H1 (cell line): ENCODE results near the gene CYSLTR1. TPM values are rescaled to one million over a fixed set of nuclear protein-coding genes. Genes with fewer than 3 reads are reported as not detected.

ENCODE experiments used
- CTCF ChIA-PET: fragments of 300-600 bp; sonication (Branson Sonifier 250); formaldehyde crosslinking; loops from one replicate; lab custom pipeline; 2021; ENCODE audit not compliant: partially characterized antibody; lab: Charles Lee
- POLR2A ChIA-PET: fragments of 300-600 bp; sonication (Branson Sonifier 250); formaldehyde crosslinking; loops from one replicate; lab custom pipeline; 2021; ENCODE audit warnings: inconsistent platforms; ENCODE audit not compliant: partially characterized antibody; lab: Charles Lee
- DNase-seq, 2 experiments: peaks; one replicate each; pipeline versions ENCODE4 v3.0.0 to v3.0.0-alpha.2; 2010 to 2022; ENCODE audit warnings: low spot score in 2 of 2, low read depth in 1 of 2, mixed read lengths in 1 of 2
- FAIRE-seq: peaks from 2 replicates; lab custom pipeline; 2011; peaks lifted over from hg19 to GRCh38; lab: Jason Lieb, UNC
- H2AFZ ChIP-seq: 2 replicates; pipeline ENCODE4 v1.8.1; 2012; ENCODE audit warnings: low read length, inconsistent platforms
- H2AK5ac ChIP-seq: 2 replicates; pipeline ENCODE4 v1.6.1; 2013; ENCODE audit warnings: low read depth, low read length
- H2BK120ac ChIP-seq: replicated peaks from 2 replicates; pipeline ENCODE3; 2013; ENCODE audit warnings: low read depth, low read length, inconsistent platforms
- H2BK12ac ChIP-seq: 2 replicates; pipeline ENCODE4 v1.6.1; 2013; ENCODE audit warnings: low read depth, low read length
- H2BK15ac ChIP-seq: 2 replicates; pipeline ENCODE4 v1.6.1; 2013; ENCODE audit warnings: low read length
- H2BK20ac ChIP-seq: 2 replicates; pipeline ENCODE4 v1.6.1; 2013; ENCODE audit warnings: low read length
- H2BK5ac ChIP-seq: 2 replicates; pipeline ENCODE4 v1.6.1; 2013; ENCODE audit warnings: low read depth, low read length
- H3K14ac ChIP-seq: 2 replicates; pipeline ENCODE4 v1.6.1; 2013; ENCODE audit warnings: inconsistent platforms; ENCODE audit not compliant: insufficient read length
- H3K18ac ChIP-seq: 2 replicates; pipeline ENCODE4 v1.6.1; 2013; ENCODE audit warnings: low read length; ENCODE audit errors: extremely low read depth
- H3K23ac ChIP-seq: 2 replicates; pipeline ENCODE4 v1.6.1; 2013; ENCODE audit warnings: inconsistent platforms; ENCODE audit not compliant: insufficient read length
- H3K23me2 ChIP-seq: 2 replicates; pipeline ENCODE4 v1.6.1; 2013; ENCODE audit warnings: low read depth, low read length
- H3K27ac ChIP-seq: 2 replicates; pipeline ENCODE4 v1.6.1; 2011; ENCODE audit warnings: low read depth, low read length, inconsistent platforms
- H3K27me3 ChIP-seq, 4 experiments: replicated peaks in 1 of 4; 1 replicate in 1 of 4; 2 replicates in 3 of 4; pipeline versions ENCODE4 v1.6.1 to v1.8.1; 2011 to 2013; ENCODE audit warnings: low read length in 3 of 4, mild to moderate bottlenecking in 3 of 4, inconsistent platforms in 2 of 4, mixed read lengths in 2 of 4, moderate library complexity in 1 of 4; ENCODE audit not compliant: control insufficient read depth in 3 of 4, insufficient read depth in 3 of 4; ENCODE audit errors: extremely low read depth in 1 of 4
- H3K36me3 ChIP-seq, 4 experiments: 2 replicates each; pipeline versions ENCODE4 v1.6.1 to v1.8.1; 2011 to 2013; ENCODE audit warnings: mild to moderate bottlenecking in 4 of 4, low read length in 3 of 4, moderate library complexity in 2 of 4, control low read depth in 1 of 4, inconsistent platforms in 1 of 4; ENCODE audit not compliant: insufficient read depth in 4 of 4, control insufficient read depth in 2 of 4
- H3K4ac ChIP-seq: replicated peaks from 2 replicates; pipeline ENCODE3; 2013; ENCODE audit warnings: low read length, low read depth, mixed read lengths, inconsistent platforms; ENCODE audit not compliant: insufficient read length
- H3K4me1 ChIP-seq, 4 experiments: replicated peaks in 1 of 4; 1 replicate in 1 of 4; 2 replicates in 3 of 4; pipeline versions ENCODE4 v1.6.1 to v1.8.1; 2011 to 2013; ENCODE audit warnings: low read length in 3 of 4, inconsistent platforms in 2 of 4, mixed read lengths in 1 of 4; ENCODE audit not compliant: insufficient read depth in 4 of 4, control insufficient read depth in 3 of 4
- H3K4me2 ChIP-seq, 2 experiments: 2 replicates each; pipeline versions ENCODE4 v1.6.1 to v1.8.1; 2011 to 2013; ENCODE audit warnings: low read depth in 2 of 2, low read length in 2 of 2, control low read depth in 1 of 2, inconsistent platforms in 1 of 2, mild to moderate bottlenecking in 1 of 2; ENCODE audit not compliant: insufficient read depth in 1 of 2
- H3K4me3 ChIP-seq, 4 experiments: fragments of 200-600, 300-600 bp in 1 of 4; sonication (generic), shearing (Covaris generic), sonication (Bioruptor Twin) in 1 of 4; 2 replicates each; pipeline versions ENCODE4 v1.5.1 to v1.8.1; 2011 to 2016; ENCODE audit warnings: low read length in 4 of 4, low read depth in 3 of 4, control low read depth in 2 of 4, inconsistent platforms in 2 of 4, mild to moderate bottlenecking in 2 of 4, mixed read lengths in 1 of 4, moderate library complexity in 1 of 4; ENCODE audit not compliant: insufficient read depth in 2 of 4; ENCODE audit errors: extremely low read depth in 1 of 4
- H3K56ac ChIP-seq: replicated peaks from 2 replicates; pipeline ENCODE3; 2013; ENCODE audit warnings: low read depth, mild to moderate bottlenecking, mixed read lengths, low read length, inconsistent platforms; ENCODE audit not compliant: insufficient read length
- H3K79me1 ChIP-seq: 2 replicates; pipeline ENCODE4 v1.6.1; 2013; ENCODE audit warnings: low read depth, low read length, control low read depth
- H3K79me2 ChIP-seq, 2 experiments: 2 replicates each; pipeline versions ENCODE4 v1.6.1 to v1.8.1; 2012 to 2013; ENCODE audit warnings: low read length in 2 of 2, mild to moderate bottlenecking in 2 of 2, inconsistent platforms in 1 of 2; ENCODE audit not compliant: insufficient read depth in 2 of 2, control insufficient read depth in 1 of 2
- H3K9ac ChIP-seq, 4 experiments: replicated peaks in 1 of 4; 1 replicate in 1 of 4; 2 replicates in 3 of 4; pipeline versions ENCODE4 v1.6.1 to v1.8.1; 2011 to 2013; ENCODE audit warnings: low read depth in 3 of 4, low read length in 3 of 4, control low read depth in 2 of 4, mild to moderate bottlenecking in 2 of 4, moderate library complexity in 2 of 4, inconsistent platforms in 1 of 4; ENCODE audit errors: extremely low read depth in 1 of 4
- H3K9me3 ChIP-seq, 2 experiments: 2 replicates each; pipeline versions ENCODE4 v1.6.1 to v1.8.1; 2012 to 2013; ENCODE audit warnings: mild to moderate bottlenecking in 2 of 2, moderate library complexity in 2 of 2, control low read depth in 1 of 2, inconsistent platforms in 1 of 2, low read depth in 1 of 2, low read length in 1 of 2, mixed read lengths in 1 of 2; ENCODE audit not compliant: insufficient read depth in 2 of 2
- H4K20me1 ChIP-seq, 2 experiments: replicated peaks in 1 of 2; 2 replicates each; pipeline versions ENCODE3 to v1.8.1; 2011 to 2013; ENCODE audit warnings: inconsistent platforms in 2 of 2, low read length in 2 of 2, mild to moderate bottlenecking in 1 of 2; ENCODE audit not compliant: insufficient read depth in 2 of 2, control insufficient read depth in 1 of 2
- H4K5ac ChIP-seq: 2 replicates; pipeline ENCODE4 v1.6.1; 2013; ENCODE audit warnings: low read length, low read depth, mixed read lengths, inconsistent platforms; ENCODE audit not compliant: insufficient read length
- H4K8ac ChIP-seq: 2 replicates; pipeline ENCODE4 v1.8.0; 2013; ENCODE audit warnings: mild to moderate bottlenecking, moderate library complexity, low read length, inconsistent platforms; ENCODE audit not compliant: insufficient read depth; ENCODE audit errors: extremely low read depth
- H4K91ac ChIP-seq: replicated peaks from 2 replicates; pipeline ENCODE3; 2013; ENCODE audit warnings: low read length, mixed read lengths, inconsistent platforms; ENCODE audit not compliant: insufficient read length
- BACH1 ChIP-seq: IDR thresholded peaks from 2 replicates; pipeline ENCODE4 v1.6.1; 2012; ENCODE audit warnings: low read length, improper control_type of control experiment
- CBX5 ChIP-seq: fragments of 300-800, 300-1000 bp; sonication (generic); IDR thresholded peaks from 2 replicates; pipeline ENCODE4 v1.7.1; 2016; ENCODE audit warnings: antibody characterized with exemption, low read length, low read depth
- CHD2 ChIP-seq: IDR thresholded peaks from 2 replicates; pipeline ENCODE4 v1.6.1; 2012; ENCODE audit warnings: low read length, improper control_type of control experiment
- CREB1 ChIP-seq: IDR thresholded peaks from 2 replicates; pipeline ENCODE4 v1.6.1; 2012; ENCODE audit warnings: inconsistent platforms
- EZH2 ChIP-seq: fragments of 200-600 bp; sonication (generic); IDR thresholded peaks from 2 replicates; pipeline ENCODE4 v1.7.1; 2012; ENCODE audit warnings: low read depth, mild to moderate bottlenecking, moderate library complexity, low read length, inconsistent platforms; ENCODE audit not compliant: severe bottlenecking
- JUN ChIP-seq: IDR thresholded peaks from 2 replicates; pipeline ENCODE4 v1.6.1; 2011; ENCODE audit warnings: low read depth, mild to moderate bottlenecking, improper control_type of control experiment, low read length
- MAFK ChIP-seq: IDR thresholded peaks from 2 replicates; pipeline ENCODE4 v1.6.1; 2012; ENCODE audit warnings: low read depth, mild to moderate bottlenecking, improper control_type of control experiment, low read length
- PHF8 ChIP-seq: fragments of 200-600 bp; sonication (generic); conservative IDR thresholded peaks from 2 replicates; pipeline ENCODE4 v1.7.1; 2012; ENCODE audit warnings: low read depth, mild to moderate bottlenecking, inconsistent platforms, low read length, moderate library complexity
- POLR2AphosphoS5 ChIP-seq: IDR thresholded peaks from 2 replicates; pipeline ENCODE4 v1.6.1; 2011; ENCODE audit warnings: low read depth, low read length
- RAD21 ChIP-seq, 2 experiments: IDR thresholded peaks in 1 of 2; conservative IDR thresholded peaks in 1 of 2; 2 replicates each; pipeline ENCODE4 v1.6.1; 2011; ENCODE audit warnings: low read depth in 2 of 2, low read length in 2 of 2, improper control_type of control experiment in 1 of 2, inconsistent platforms in 1 of 2, mild to moderate bottlenecking in 1 of 2, moderate library complexity in 1 of 2
- SIRT6 ChIP-seq: IDR thresholded peaks from one replicate; pipeline ENCODE4 v1.7.1; 2012; ENCODE audit warnings: low read length, inconsistent platforms
- SP4 ChIP-seq: IDR thresholded peaks from 2 replicates; pipeline ENCODE4 v1.6.1; 2012; ENCODE audit warnings: low read length, inconsistent platforms
- SUZ12 ChIP-seq: fragments of 200-600 bp; sonication (generic); IDR thresholded peaks from 2 replicates; pipeline ENCODE4 v1.6.1; 2012; ENCODE audit warnings: mild to moderate bottlenecking, inconsistent platforms, low read length, moderate library complexity, mixed read lengths
- TAF1 ChIP-seq: IDR thresholded peaks from 2 replicates; pipeline ENCODE4 v1.6.1; 2011; ENCODE audit warnings: mild to moderate bottlenecking, low read depth, low read length
- ZNF274 ChIP-seq: IDR thresholded peaks from 2 replicates; pipeline ENCODE4 v1.7.0; 2012; ENCODE audit warnings: low read length, borderline replicate concordance; ENCODE audit errors: extremely low read depth
- polyA plus RNA-seq, 7 experiments: library from polyadenylated mRNA; depleted of rRNA in 3 of 7; stranded (reverse) in 5 of 7; unstranded in 2 of 7; fragments of >200 nt in 5 of 7; fragments of 200-250 nt in 2 of 7; gene quantifications; 1 replicate in 5 of 7; 2 replicates in 1 of 7; 4 replicates in 1 of 7; pipeline versions ENCODE4 v1.2.1 to v1.2.3, GENCODE V29; 2011 to 2013; ENCODE audit warnings: missing spikeins in 2 of 7, mixed read lengths in 2 of 7
- total RNA-seq: library from RNA; stranded (reverse); fragmentation: NEBNext Ultra II Directional; extraction: Animal tissue kit (Norgen Biotek cat#: 25700); gene quantifications from 2 replicates; pipeline ENCODE4 v1.2.1, GENCODE V29; 2021
- TF ChIP-seq, protein P1 (sequence below): IDR thresholded peaks from 2 replicates; pipeline ENCODE4 v1.6.1; 2011; ENCODE audit warnings: low read depth, mild to moderate bottlenecking, low read length; ENCODE audit not compliant: insufficient read depth

CYSLTR1 gene
- total and polyA plus RNA-seq, 2 of the 8 experiments (the other 6 are each of a cell fraction or from before 2014, with no cell fraction given) = 0.09 TPM

DNA sequence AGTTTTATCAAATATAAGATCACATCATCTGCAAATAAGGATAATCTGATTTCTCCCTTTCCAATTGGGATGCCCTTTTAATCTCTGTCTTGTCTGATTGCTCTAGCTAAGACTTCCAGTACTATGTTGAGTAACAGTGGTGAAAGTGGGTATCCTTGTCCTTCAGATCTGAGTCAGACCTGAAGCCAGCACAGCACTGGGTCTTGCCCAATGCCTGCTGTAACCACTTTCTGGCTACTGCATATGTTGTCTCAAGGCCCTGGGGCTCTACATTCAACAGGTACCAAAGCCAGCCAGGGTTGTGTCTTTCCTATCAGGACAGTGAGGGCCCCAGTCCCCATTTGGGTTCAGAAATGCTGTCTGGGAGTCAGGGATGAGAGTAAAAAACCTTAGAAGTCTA, 90.3 kb downstream of the CYSLTR1 start:
- no peak overlapping the region for H4K91ac ChIP-seq
- no peaks in the 10 kb centered on the region for H3K79me1 ChIP-seq
- no peak overlapping the region for H2AFZ ChIP-seq
- H3K14ac ChIP-seq = no peak overlapping the region
- H3K4ac ChIP-seq = no peak overlapping the region
- no peak overlapping the region for H2AK5ac ChIP-seq
- DNase-seq (no peak), FAIRE-seq (no peak)
- H3K9me3 ChIP-seq = no peaks in the 10 kb centered on the region
- H4K20me1 ChIP-seq = no peaks in the 10 kb centered on the region
- H2BK12ac ChIP-seq = no peak overlapping the region
- H3K4me1 ChIP-seq = no peaks in the 10 kb centered on the region
- H3K36me3 ChIP-seq = no peaks in the 10 kb centered on the region
- H3K56ac ChIP-seq = no peak overlapping the region
- H3K4me2 ChIP-seq = no peak overlapping the region
- no peak overlapping the region for H3K9ac ChIP-seq
- no peak overlapping the region for H3K4me3 ChIP-seq
- no peak overlapping the region for H3K23ac ChIP-seq
- H3K27ac ChIP-seq = no peak overlapping the region
- no peak overlapping the region for H2BK20ac ChIP-seq
- H2BK120ac ChIP-seq = no peak overlapping the region
- H3K23me2 ChIP-seq = no peaks in the 10 kb centered on the region
- POLR2A ChIA-PET = no interaction called here
- no peak overlapping the region for H4K8ac ChIP-seq
- no peaks in the 10 kb centered on the region for H3K27me3 ChIP-seq
- no peak overlapping the region for H2BK5ac ChIP-seq
- no peak overlapping the region for H4K5ac ChIP-seq
- H2BK15ac ChIP-seq = no peak overlapping the region
- CTCF ChIA-PET = no interaction called here
- H3K18ac ChIP-seq = no peak overlapping the region
- no peaks in the 10 kb centered on the region for H3K79me2 ChIP-seq
- no peak for TF ChIP-seq RAD21 (IDR thresholded peaks at IDR 0.05 in 1 of 2, conservative IDR thresholded peaks at IDR 0.05 in 1 of 2; ENCODE audit: low read depth in 2 of 2, low read length in 2 of 2)
- TF ChIP-seq POLR2AphosphoS5 = no peak
- TF ChIP-seq CREB1 = no peak
- TF ChIP-seq ZNF274 = no peak
- no peak for TF ChIP-seq SP4
- no peak for TF ChIP-seq JUN
- TF ChIP-seq, protein P1, sequence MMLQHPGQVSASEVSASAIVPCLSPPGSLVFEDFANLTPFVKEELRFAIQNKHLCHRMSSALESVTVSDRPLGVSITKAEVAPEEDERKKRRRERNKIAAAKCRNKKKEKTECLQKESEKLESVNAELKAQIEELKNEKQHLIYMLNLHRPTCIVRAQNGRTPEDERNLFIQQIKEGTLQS = no peak
- TF ChIP-seq BACH1 = no peak
- no peak for TF ChIP-seq SIRT6
- TF ChIP-seq TAF1 = no peak
- TF ChIP-seq CBX5 = no peak
- TF ChIP-seq CHD2 = no peak
- no peak for TF ChIP-seq SUZ12
- TF ChIP-seq EZH2 = no peak
- no peak for TF ChIP-seq PHF8
- TF ChIP-seq MAFK = no peak
